Islet precursor cell (in vitro differentiated cells): Measurements from ENCODE around the gene PAPSS1.
"Not testable (repeated sequence)": the region's sequence is repeated elsewhere in the genome, so short reads cannot be mapped to it uniquely, and the experiment has no call there.

Source experiments
- DNase-seq: peaks from one replicate; pipeline ENCODE4 v3.0.0-alpha.2; 2018

The PAPSS1 gene

DNA sequence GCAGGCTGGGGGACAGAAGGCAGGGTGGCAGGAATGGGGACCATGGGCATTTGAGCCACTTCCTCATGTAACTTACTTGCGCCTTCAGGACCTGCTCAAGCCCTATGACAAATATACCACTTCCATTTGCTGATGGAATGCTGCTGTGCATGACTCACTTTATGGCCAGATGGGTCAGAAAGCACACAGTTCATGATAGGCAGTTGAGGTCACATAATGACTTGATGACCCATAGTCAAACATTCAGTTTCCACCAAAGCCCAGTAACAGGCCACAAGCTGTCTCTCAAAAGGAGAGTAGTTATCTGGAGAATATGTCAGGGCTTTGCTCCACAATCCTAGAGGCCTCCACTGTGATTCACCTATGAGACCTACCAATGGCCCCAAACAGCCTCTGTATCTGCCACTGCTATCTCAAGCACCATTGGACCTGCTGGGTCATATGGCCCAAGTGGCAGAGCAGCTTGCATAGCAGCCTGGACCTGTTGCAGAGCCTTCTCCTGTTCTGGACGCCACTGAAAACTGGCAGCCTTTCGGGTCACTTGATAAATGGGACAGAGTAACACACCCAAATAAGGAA, 5.3 kb upstream of the PAPSS1 start:
- DNase-seq, result peak; percentile 68

DNA sequence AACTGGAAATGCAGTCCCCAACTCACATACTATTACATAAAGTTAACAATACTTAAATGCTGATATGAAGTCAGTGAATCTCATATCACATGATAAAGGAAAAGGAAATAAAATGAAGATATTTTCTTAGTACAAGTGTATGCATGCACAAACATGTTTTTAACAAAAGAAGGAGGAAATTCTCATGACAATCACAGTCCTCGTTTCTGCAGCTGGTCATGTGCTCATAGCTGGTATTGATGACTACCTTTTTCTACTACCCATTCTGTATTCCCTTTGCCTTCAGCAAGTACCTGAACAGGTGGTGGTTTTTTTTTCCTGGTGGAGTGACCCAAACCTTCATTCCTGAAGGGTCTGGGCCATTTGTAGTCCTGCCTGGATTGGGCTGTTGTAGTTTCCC, 3.3 kb upstream of the PAPSS1 start:
- DNase-seq, result not testable (repeated sequence)

DNA sequence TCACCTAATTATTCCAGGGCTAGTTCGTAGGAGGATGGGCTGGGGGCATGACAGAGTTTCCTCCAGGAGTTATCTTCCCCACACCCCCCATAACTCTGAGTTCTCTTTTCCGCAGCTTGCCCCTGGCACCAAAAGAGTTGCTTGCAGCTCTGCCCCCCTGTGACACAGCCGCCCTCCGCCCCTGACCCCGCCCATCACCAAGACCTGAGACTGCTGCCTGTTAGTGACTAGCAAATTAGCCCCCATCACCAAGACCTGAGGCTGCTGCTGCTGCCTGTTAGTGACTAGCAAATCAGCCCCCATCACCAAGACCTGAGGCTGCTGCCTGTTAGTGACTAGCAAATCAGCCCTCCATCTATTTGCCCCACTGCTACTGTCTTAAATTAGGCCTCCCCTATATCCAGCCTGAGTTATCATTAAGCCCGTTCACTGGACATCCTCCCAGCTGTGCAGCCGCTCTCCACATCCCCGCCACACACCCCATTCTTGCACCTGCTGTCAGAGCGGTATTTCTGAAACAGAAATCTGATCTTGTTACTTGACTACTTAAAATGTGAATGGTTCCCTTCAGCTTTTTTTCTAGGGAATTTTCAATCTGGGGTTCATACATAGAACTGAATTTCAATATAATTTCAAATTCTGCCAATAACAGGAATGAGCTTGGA, 1.5 kb upstream of the PAPSS1 start:
- peak; percentile 76 for DNase-seq

DNA sequence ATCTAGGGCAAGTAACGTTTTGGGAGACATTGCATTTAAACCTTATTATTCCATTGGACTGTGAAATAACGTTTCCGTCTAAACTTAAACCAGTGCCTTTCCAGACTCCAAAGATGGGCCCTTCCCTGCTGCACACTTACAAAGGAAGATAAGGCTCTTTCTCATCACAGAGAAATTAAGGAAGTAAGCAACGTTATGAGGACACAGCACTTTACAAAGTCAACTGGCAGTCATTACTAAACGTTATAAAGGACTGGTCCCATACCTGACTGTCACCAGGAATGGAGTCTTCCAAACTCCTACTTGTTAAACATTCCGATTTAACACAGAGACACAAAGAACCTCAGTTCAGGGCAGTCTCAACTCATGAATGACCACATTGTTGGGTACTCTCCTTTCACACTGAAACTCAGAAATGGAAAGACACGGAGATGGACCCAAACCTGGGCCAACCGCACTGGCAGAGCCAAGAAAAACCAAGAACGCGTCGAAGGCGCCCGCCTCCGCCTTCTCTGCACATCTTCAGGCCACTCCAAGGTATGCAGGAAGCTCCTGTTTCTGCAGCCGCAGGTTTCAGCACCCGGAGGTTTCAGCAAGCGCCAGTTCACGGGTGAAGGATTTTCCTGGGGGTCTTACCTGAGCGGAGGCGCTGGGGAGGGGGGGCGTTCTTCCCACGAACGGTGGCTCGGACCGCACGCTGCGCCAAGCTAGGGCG, 670 bp downstream of the PAPSS1 start:
- peak; percentile 85 for DNase-seq

DNA sequence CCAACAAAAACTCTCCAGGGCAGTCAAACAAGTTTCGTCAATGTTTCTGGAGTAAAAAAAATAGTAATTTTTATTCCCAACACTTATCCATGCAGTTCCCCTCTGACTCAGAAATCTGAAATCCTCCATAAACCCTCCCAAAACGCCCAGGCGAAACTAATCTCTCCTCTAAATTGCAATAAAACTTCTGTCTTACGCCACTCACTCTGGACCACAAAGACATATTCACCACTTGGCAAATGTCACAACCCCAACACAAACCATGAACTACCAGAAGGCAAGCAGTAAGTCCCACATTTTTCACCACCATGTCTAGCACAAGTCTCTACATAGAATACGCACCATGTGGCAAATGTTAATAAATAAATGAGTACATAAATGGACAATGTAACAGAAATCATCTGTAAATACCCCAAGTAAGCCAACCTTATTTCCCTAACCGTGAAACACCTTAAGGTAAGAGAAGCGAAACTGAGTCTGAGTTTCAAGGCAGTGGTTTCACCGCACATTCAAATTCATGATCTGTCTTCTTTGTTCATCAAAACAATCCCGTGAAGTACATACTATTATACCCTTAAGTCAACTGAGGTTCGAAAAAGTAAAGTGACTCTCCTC, 1.6 kb downstream of the PAPSS1 start:
- DNase-seq, result no peak

DNA sequence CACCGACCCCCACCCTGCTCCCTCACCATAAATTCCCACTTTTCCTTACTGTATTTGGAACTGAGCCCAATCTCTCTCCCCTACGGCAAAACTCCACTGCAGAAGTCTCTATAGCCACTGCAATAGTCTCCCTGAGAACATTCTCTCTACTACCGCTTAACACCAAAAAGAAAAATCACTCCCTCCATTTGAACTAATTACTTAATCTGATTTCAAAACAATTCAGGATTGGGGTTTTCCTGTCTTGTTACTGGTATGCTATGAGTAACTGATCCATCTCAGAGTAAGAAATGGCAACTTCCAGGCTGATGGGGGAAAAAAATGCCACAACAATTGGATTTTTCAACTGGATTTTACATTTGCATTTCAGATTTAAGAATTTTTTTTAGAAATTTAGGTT, 5.8 kb downstream of the PAPSS1 start:
- no peak for DNase-seq

- no peak for DNase-seq
Observed at GRCh38 chr4:107712236-107712635, 7.8 kb downstream of the PAPSS1 start.

DNA sequence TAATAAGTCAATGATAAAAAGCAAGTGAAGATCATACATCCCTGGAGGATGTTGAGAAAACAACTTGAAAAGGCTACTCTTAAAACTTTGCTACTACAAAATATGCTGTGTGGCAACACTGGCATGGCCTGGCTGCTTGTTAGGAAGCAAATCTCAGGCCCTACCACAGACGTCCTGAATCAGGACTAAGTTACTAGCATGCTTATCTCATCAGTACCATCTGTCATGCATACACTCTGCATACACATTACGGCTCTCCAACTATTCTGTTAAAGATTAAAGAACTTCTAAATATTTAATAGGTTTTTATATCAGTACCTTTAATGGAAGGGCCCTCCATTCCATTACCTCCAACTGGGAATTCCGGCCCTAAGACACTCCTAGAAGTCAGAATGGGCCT, 8.2 kb downstream of the PAPSS1 start:
- no peak for DNase-seq

DNA sequence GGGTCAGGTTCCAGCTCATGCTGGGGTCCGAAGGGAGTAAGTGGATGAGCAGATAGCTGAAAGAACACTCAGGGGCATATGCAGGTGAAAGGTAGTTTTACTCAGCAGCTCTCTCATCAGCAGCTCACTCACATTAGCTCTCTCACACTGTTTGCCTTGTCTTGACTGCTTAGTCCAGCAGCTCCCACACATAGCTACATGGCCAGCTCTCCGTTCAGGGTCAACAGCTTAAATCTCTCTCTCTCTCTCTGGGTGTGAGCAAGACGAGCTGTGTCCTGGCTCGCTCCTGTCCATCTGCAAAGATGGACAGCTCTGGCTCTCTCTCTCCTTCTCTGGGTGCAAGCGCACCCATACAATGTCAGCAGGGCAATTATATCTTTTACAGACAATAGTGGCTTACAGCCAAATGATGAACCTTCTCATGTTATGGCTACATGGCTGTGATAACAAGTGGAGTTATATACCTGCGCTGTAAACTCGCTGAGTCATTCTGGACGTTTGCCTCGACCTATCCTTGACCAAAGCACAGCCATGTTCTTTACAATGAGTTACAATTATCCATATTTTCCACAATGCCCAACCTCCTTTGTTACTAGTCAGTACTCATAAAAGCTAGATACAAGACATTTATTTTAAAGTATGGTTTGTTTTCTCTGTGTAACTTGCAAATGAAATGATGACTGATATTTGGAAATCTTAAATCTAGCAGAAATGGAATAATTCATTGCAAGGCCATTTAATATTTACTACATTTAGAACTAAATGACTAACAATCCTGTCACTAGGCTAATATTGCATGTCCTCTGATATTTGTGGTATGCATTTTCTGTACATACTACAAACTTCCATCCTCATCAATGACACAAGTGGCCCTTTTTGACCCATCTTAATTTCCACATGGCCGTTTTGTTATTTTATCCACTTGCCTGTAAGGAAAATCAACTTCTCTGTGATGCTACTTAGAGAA, 9.3 kb downstream of the PAPSS1 start:
- no peak for DNase-seq

DNA sequence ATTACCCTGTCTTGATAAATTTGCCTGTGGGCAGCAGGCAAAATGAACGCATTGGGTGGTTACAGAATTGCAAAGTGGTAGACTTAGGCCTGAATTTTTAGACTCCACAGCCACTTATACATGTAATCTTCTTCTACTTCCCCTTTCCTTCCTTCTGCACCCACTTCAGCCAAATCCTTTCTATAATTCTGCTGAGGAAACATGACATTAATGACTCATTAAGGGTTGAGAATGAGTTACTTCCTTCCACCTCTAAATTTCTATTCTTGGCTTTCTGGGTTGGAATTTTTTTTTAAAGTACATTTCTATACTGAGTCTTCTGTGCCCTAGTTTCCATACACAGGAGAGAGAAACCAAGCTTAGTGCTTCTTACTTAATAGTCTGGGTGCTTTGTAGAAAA, 10.1 kb downstream of the PAPSS1 start:
- no peak for DNase-seq

GRCh38 chr4:107708225-107708624, 11.8 kb downstream of the PAPSS1 start:
- no peak for DNase-seq

DNA sequence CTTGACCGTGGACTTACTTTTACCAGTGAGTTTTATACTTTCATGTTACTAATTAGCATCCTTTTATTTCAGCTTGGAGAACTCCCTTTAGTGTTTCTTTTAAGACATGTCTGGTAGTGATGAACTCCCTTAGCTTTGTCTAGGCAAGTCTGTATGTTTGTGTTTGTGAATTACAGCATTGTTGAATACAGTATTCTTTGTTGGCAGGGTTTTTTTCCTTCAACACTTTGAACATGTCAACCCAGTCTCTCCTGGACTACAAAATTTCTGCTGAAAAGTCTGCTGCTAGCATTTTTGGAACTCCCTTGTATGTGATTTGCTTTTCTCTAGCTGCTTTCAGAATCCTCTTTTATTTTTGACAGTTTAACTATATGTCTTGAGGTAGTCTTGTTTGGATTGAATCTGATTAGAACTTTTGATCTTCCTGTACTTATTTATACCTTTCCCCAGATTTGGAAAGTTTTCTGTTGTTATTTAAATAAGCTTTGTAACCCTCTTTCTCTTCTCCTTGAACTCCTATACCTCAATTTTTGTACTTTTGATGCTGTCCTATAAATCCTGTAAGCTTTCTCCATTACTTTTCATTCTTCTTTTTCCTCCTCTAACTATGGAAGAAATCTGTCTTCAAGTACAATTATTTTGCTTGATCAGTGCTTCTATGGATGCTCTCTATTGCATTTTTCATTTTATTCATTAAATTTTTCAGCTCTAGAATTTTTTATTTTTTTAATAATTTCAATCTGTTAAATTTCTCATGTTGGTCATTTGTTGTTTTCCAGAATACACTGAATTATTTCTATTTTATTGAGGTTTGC, 14.1 kb downstream of the PAPSS1 start:
- no peak for DNase-seq

DNA sequence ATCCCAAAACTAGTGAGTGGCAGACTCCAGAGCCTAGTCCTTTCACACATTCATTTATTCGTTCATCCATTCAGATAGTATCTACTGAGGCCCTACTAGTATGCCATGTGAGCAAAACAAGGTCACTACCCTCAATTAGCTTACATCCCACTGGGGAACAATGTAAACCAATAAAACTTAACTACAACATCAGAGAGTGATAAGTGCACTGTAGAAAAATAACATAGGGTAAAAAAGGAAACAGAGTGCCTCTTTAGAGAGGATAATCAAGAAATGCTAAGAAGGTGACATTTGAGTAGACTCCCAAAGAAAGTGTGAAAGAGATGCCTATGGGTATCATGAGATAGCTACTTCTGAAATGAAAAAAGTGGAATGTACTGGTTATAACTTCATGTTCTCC, 18.5 kb downstream of the PAPSS1 start:
- DNase-seq, result no peak

- no peak for DNase-seq
Observed at GRCh38 chr4:107699466-107700206, 20.4 kb downstream of the PAPSS1 start.

- DNase-seq, result not testable (repeated sequence)
Observed at GRCh38 chr4:107696187-107696586, 23.8 kb downstream of the PAPSS1 start.

GRCh38 chr4:107693132-107693531, 26.9 kb downstream of the PAPSS1 start:
- no peak for DNase-seq

GRCh38 chr4:107692202-107692601, 27.8 kb downstream of the PAPSS1 start:
- no peak for DNase-seq

DNA sequence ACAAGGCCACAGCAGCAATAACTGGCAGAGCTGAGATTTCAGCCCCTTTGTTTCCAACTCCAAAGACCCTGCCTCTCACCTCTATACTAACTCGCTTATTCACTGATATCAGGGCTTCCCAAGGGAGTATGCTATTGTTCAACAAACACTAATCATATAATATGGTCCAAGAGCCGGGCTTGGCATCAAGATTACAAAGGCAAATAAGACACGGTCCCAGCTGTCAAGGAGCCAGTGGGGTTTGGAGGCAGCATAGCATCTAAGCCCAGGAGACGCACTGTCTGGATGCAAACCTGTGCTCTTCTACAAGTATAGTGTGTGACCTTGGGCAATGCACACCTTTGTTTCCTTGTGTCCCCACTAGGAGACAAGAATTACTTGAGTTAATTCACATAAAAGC, 28.7 kb downstream of the PAPSS1 start:
- DNase-seq, result no peak

DNA sequence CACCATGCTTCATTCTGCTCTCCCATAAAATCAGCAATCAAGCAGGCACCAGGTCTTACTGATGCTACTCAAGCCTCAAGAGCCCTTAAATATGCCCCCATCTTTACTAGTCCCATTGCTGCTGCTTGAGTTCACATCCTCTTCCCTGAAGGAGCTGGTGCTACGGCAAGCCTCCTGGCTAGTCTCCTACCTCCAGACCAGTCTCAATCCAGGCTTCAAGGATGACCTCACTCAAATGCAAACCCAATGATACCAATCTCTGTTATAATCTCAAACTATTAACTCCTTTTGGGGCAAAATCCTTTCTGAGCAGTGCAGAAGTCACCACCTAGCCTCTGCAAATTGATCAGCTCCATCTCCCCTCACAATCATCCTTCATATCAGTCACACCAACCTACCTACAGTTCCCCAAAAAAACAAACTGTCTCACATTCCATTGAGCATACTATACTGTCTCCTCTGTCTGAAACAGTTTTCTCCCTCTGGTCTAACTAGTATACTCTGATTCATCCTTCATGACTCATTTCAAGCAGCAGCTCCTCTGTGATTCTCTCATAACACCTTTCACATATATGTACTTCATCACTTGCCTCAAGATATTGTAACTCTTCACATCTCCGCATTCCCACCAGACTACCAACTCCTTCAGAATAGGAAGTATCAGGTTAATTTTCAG, 30.0 kb downstream of the PAPSS1 start:
- DNase-seq, result peak; percentile 63

- DNase-seq, result no peak
Observed at GRCh38 chr4:107688421-107688820, 31.6 kb downstream of the PAPSS1 start.

DNA sequence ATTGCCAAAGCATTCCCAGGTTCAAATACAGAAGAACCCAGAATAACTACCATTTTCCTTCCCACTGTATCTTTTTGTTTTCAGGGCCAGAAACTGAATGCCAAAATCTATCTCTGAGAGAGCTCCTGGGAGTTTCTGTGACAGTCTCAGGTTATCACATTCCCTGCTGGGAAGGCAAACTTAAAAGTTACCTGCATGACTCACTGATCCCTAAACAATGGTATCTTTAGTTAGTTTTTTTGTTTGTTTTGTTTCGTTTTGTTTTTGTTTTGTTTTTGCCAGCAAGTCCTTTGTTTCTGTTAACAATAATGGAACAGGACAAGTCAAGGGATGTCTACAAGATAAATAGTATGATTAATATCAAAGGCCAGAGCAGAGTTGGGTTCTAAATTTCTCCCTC, 34.3 kb downstream of the PAPSS1 start:
- DNase-seq, result no peak
